Ovary (tissue), 9 donors: Measurements from ENCODE around the gene TBC1D24. TPM values are rescaled to one million over a fixed set of nuclear protein-coding genes. Genes with fewer than 3 reads are reported as not detected.

Source experiments
- DNase-seq, 5 donors: peaks; one replicate each; pipeline ENCODE4 v3.0.0-alpha.2; 2019 to 2020
- H3K27ac ChIP-seq, 2 donors: fragments of 200-600 bp; one replicate each; pipeline versions ENCODE4 v1.5.1 to v1.8.0; 2019 to 2022
- H3K27me3 ChIP-seq: fragments of 200-600 bp; one replicate; pipeline ENCODE4 v1.8.0; 2022
- H3K36me3 ChIP-seq: fragments of 200-600 bp; sonication (generic); one replicate; pipeline ENCODE4 v1.5.1; 2019
- H3K4me1 ChIP-seq: one replicate; pipeline ENCODE4 v1.8.1; 2013; ENCODE audit warnings: mild to moderate bottlenecking, moderate library complexity; ENCODE audit not compliant: insufficient read depth
- H3K4me3 ChIP-seq: fragments of 200-600 bp; sonication (generic); one replicate; pipeline ENCODE4 v1.5.1; 2017
- H3K9me3 ChIP-seq, 2 donors: fragments of 200-600 bp in 1 of 2; sonication (generic) in 1 of 2; one replicate each; pipeline versions ENCODE4 v1.5.1 to v1.8.1; 2013 to 2019; ENCODE audit warnings: mild to moderate bottlenecking in 1 of 2, moderate library complexity in 1 of 2
- EP300 ChIP-seq: sonication (generic); formaldehyde crosslinking; IDR thresholded peaks from one replicate; pipeline ENCODE4 v1.6.1; 2017; ENCODE audit warnings: antibody characterized with exemption
- POLR2A ChIP-seq: fragments of 450-650 bp; IDR thresholded peaks from one replicate; pipeline ENCODE4 v1.6.1; 2017; ENCODE audit warnings: antibody characterized with exemption, mild to moderate bottlenecking, moderate library complexity
- WGBS, 3 donors: extraction: QIAGEN DNeasy Blood & Tissue Kit in 1 of 3; methylation state at CpG; one replicate each; pipeline versions ENCODE4 v1.1.5 to v1.1.7; 2013 to 2017; 5-methylcytosine and 5-hydroxymethylcytosine counted together
- intact Hi-C, 4 donors: fragments of 100-400 bp; cut with DNase I; formaldehyde crosslinking; loops; one replicate each; pipeline versions ENCODE4 v1.11.0 to v1.15.1; 2022 to 2023
- polyA plus RNA-seq, 2 donors: library from polyadenylated mRNA; stranded (reverse); fragments of 200-250 nt in 1 of 2; fragments of 350-450 nt in 1 of 2; fragmentation: Illumina TruSeq in 1 of 2; extraction: RNeasy Lipid Tissue Mini Kit (QIAGEN cat#74804) in 1 of 2; gene quantifications; one replicate each; pipeline ENCODE4 v1.2.3, GENCODE V29; 2013 to 2014
- total RNA-seq, 7 donors: library from RNA; depleted of rRNA in 2 of 7; stranded (reverse); fragments of >200 nt in 2 of 7; fragmentation: NEBNext Ultra II Directional in 3 of 7; extraction: Animal tissue kit (Norgen Biotek cat#: 25700) in 3 of 7; gene quantifications; one replicate each; pipeline versions ENCODE4 v1.1.0 to v1.2.4, GENCODE V29; 2016 to 2023
- TF ChIP-seq, protein P1 (sequence below), 3 donors: fragments of 450-650 bp in 2 of 3; fragments of 200-600 bp in 1 of 3; IDR thresholded peaks; one replicate each; pipeline versions ENCODE4 v1.5.1 to v1.8.0; 2016 to 2022; ENCODE audit warnings: antibody characterized with exemption in 3 of 3, mild to moderate bottlenecking in 1 of 3
- donor health status: DM: no; HTN: no; CAD: no; lungs with moderate emphysema.
- donor health status: DM: no; HTN: no; CAD: no.
- donor health status: Bipolar disorder and iron deficiency.
- donor health status: DM: yes; HTN: yes; CAD: no.
- donor health status: DM: no; HTN: no; CAD: no.
- donor health status: DM: yes; HTN: yes; CAD: no.

TBC1D24 gene
- total and polyA plus RNA-seq, 9 donors: 1.9 to 8.1 (median 6.0) TPM

GRCh38 chr16:2458887-2459646 lies 15.9 kb upstream of the TBC1D24 start:
- Histone ChIP-seq H3K9me3 (no peaks in the 10 kb centered on the region), H3K4me3 (peak overlapping the region; percentile 38), H3K4me1 (peaks cover 3% of the 10 kb centered on the region), H3K27ac (no peak overlapping the region), H3K36me3 (no peaks in the 10 kb centered on the region), H3K27me3 (no peaks in the 10 kb centered on the region)
- intact Hi-C loops: no loop called here
- 19% methylated on average over 18 of the region's 18 CpGs for WGBS, 3 donors
- TF ChIP-seq EP300 (no peak), POLR2A (no peak)
- TF ChIP-seq, protein P1, sequence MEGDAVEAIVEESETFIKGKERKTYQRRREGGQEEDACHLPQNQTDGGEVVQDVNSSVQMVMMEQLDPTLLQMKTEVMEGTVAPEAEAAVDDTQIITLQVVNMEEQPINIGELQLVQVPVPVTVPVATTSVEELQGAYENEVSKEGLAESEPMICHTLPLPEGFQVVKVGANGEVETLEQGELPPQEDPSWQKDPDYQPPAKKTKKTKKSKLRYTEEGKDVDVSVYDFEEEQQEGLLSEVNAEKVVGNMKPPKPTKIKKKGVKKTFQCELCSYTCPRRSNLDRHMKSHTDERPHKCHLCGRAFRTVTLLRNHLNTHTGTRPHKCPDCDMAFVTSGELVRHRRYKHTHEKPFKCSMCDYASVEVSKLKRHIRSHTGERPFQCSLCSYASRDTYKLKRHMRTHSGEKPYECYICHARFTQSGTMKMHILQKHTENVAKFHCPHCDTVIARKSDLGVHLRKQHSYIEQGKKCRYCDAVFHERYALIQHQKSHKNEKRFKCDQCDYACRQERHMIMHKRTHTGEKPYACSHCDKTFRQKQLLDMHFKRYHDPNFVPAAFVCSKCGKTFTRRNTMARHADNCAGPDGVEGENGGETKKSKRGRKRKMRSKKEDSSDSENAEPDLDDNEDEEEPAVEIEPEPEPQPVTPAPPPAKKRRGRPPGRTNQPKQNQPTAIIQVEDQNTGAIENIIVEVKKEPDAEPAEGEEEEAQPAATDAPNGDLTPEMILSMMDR (IDR thresholded peaks at IDR 0.05): no peak
- DNase-seq: peak in 2 of 5 donors; percentile 35 to 48

GRCh38 chr16:2459647-2460390 lies 15.1 kb upstream of the TBC1D24 start, which contains the start of gene TEDC2:
Gene TEDC2, plus strand, starts transcription at chr16:2460109. Its CDS starts 36 bp downstream, at chr16:2460145.
- intact Hi-C loops: no loop called here
- TF ChIP-seq POLR2A (no peak), EP300 (no peak)
- TF ChIP-seq, protein P1 (IDR thresholded peaks at IDR 0.05): no peak
- Histone ChIP-seq H3K4me3 (peak within 1 kb of the TSS; percentile 38), H3K36me3 (no peaks in the 10 kb centered on the region), H3K27ac (no peak within 1 kb of the TSS), H3K4me1 (peaks cover 3% of the 10 kb centered on the region), H3K9me3 (no peaks in the 10 kb centered on the region), H3K27me3 (no peaks in the 10 kb centered on the region)
- 0 to 1% (median 1%) methylated on average over 28 to 66 of the region's 66 CpGs for WGBS, 3 donors
- peak; percentile 94 to 97 (median 97) for DNase-seq

DNA sequence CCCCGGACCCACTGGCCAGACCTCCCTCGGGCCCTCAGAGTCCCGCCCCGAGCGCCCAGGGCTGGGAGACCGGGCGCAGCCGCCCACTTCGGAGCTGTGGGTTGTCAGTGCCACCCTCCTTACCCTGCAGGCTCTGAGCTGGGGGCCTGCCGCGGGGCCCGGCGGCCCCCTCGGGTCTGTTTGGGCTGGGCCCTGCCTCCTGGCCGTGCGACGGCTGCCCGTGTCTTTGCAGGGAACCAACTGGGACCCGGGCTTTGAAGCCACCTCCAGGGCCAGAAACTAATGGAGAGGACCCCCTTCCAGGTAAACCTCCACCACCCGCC lies 14.6 kb upstream of the TBC1D24 start:
- H3K27ac ChIP-seq: no peak overlapping the region
- peak overlapping the region; percentile 38 for H3K4me3 ChIP-seq
- no peak for DNase-seq
- H3K36me3 ChIP-seq: no peaks in the 10 kb centered on the region
- H3K4me1 ChIP-seq: peaks cover 3% of the 10 kb centered on the region
- intact Hi-C loops: no loop called here
- H3K27me3 ChIP-seq: no peaks in the 10 kb centered on the region
- TF ChIP-seq POLR2A (no peak), EP300 (no peak)
- TF ChIP-seq, protein P1 (IDR thresholded peaks at IDR 0.05): no peak
- H3K9me3 ChIP-seq: no peaks in the 10 kb centered on the region
- WGBS, 3 donors: 3 to 10% (median 3%) methylated on average over 5 to 20 of the region's 20 CpGs

- H3K27me3 ChIP-seq: no peaks in the 10 kb centered on the region
- intact Hi-C loops: no loop called here
- no peaks in the 10 kb centered on the region for H3K36me3 ChIP-seq
- no peaks in the 10 kb centered on the region for H3K9me3 ChIP-seq
- peak in 1 of 5 donors; percentile 30 for DNase-seq
- whole genome bisulfite sequencing, 3 donors: 74 to 79% (median 74%) methylated on average over 10 to 13 of the region's 13 CpGs
- H3K27ac ChIP-seq: no peak overlapping the region
- H3K4me3 ChIP-seq: no peak overlapping the region
- H3K4me1 ChIP-seq: peaks cover 3% of the 10 kb centered on the region
- TF ChIP-seq POLR2A (no peak), EP300 (no peak)
- TF ChIP-seq, protein P1 (IDR thresholded peaks at IDR 0.05): no peak
Measured at GRCh38 chr16:2460916-2461315, 14.0 kb upstream of the TBC1D24 start.
